NCI-H2171 treated with DMSO at 0.1 percent for 48 hours (cell line): ENCODE results near the gene CAMK4.

ENCODE experiments used
- DNase-seq: peaks from one replicate; lab custom pipeline; 2025; lab: John Stamatoyannopoulos, UW

CAMK4 gene

GRCh38 chr5:111494355-111494999 is 270.3 kb downstream of the CAMK4 start:
- peak; percentile 12 for DNase-seq

- no peak for DNase-seq
Observed at GRCh38 chr5:111495159-111495558, 271.0 kb downstream of the CAMK4 start.

- DNase-seq = no peak
Observed at GRCh38 chr5:111498346-111498745, 274.2 kb downstream of the CAMK4 start.

GRCh38 chr5:111502956-111503355 is 278.8 kb downstream of the CAMK4 start:
- no peak for DNase-seq

- DNase-seq = no peak
Observed at GRCh38 chr5:111505096-111505495, 280.9 kb downstream of the CAMK4 start.

GRCh38 chr5:111507276-111507675 is 283.1 kb downstream of the CAMK4 start:
- no peak for DNase-seq

GRCh38 chr5:111509119-111509518 is 284.9 kb downstream of the CAMK4 start:
- DNase-seq = no peak

- DNase-seq = no peak
Observed at GRCh38 chr5:111511174-111511830, 287.1 kb downstream of the CAMK4 start.

GRCh38 chr5:111511831-111512374 is 287.7 kb downstream of the CAMK4 start:
- DNase-seq = peak; percentile 61

- peak; percentile 88 for DNase-seq
Observed at GRCh38 chr5:111512375-111513130, 288.4 kb downstream of the CAMK4 start, which contains the start of gene STARD4. TSS of gene STARD4 (minus strand) at chr5:111512535. CDS start at chr5:111507433, 5,102 bp downstream.

- DNase-seq = no peak
Observed at GRCh38 chr5:111513131-111513520, 288.9 kb downstream of the CAMK4 start.

GRCh38 chr5:111514087-111514486 is 289.9 kb downstream of the CAMK4 start:
- DNase-seq = no peak

- DNase-seq = no peak
Observed at GRCh38 chr5:111517853-111518501, 293.8 kb downstream of the CAMK4 start.

GRCh38 chr5:111518777-111519176 is 294.6 kb downstream of the CAMK4 start:
- DNase-seq = no peak

GRCh38 chr5:111520908-111521307 is 296.7 kb downstream of the CAMK4 start:
- no peak for DNase-seq

- no peak for DNase-seq
Observed at GRCh38 chr5:111528056-111528455, 303.9 kb downstream of the CAMK4 start.

- DNase-seq = no peak
Observed at GRCh38 chr5:111530298-111530740, 306.1 kb downstream of the CAMK4 start.

- DNase-seq = no peak
Observed at GRCh38 chr5:111532886-111533582, 308.9 kb downstream of the CAMK4 start.

- DNase-seq = no peak
Observed at GRCh38 chr5:111535879-111536549, 311.8 kb downstream of the CAMK4 start.

- DNase-seq = no peak
Observed at GRCh38 chr5:111537141-111538024, 313.2 kb downstream of the CAMK4 start.
